HepG2 (cell line): Measurements from ENCODE around the gene PRKAR1B. TPM values are rescaled to one million over a fixed set of nuclear protein-coding genes. Genes with fewer than 3 reads are reported as not detected.

Experiments
- FOXA1 ChIP-seq, 2 experiments: fragments of 450-650 bp in 1 of 2; sonication (generic) in 1 of 2; formaldehyde crosslinking in 1 of 2; IDR thresholded peaks; 2 replicates each; pipeline versions ENCODE4 v1.4.0 to v1.6.1; 2016 to 2020; ENCODE audit warnings: missing genetic modification reagents in 1 of 2
- GATAD2A ChIP-seq: IDR thresholded peaks from 2 replicates; pipeline ENCODE4 v1.6.1; 2016
- KMT2A ChIP-seq: sonication (generic); formaldehyde crosslinking; IDR thresholded peaks from 2 replicates; pipeline ENCODE4 v1.4.0; 2020; ENCODE audit warnings: missing genetic modification reagents
- MYPOP ChIP-seq: sonication (generic); formaldehyde crosslinking; IDR thresholded peaks from 2 replicates; pipeline ENCODE4 v1.8.1; 2023; ENCODE audit warnings: mild to moderate bottlenecking, moderate library complexity, missing genetic modification reagents
- NBN ChIP-seq: fragments of 450-650 bp; conservative IDR thresholded peaks from 2 replicates; pipeline ENCODE4 v1.6.1; 2017
- TFE3 ChIP-seq: IDR thresholded peaks from 2 replicates; pipeline ENCODE4 v1.6.1; 2016
- ZBTB40 ChIP-seq, 2 experiments: fragments of 450-650 bp in 1 of 2; sonication (generic) in 1 of 2; formaldehyde crosslinking in 1 of 2; IDR thresholded peaks; 2 replicates each; pipeline versions ENCODE4 v1.6.1 to v1.8.0; 2016 to 2022; ENCODE audit warnings: antibody characterized with exemption in 1 of 2, mild to moderate bottlenecking in 1 of 2, missing genetic modification reagents in 1 of 2
- ZC3H13 ChIP-seq: sonication (generic); formaldehyde crosslinking; IDR thresholded peaks from 2 replicates; pipeline ENCODE4 v1.8.1; 2023; ENCODE audit warnings: mild to moderate bottlenecking, missing genetic modification reagents, moderate library complexity
- ZNF562 ChIP-seq: sonication (generic); formaldehyde crosslinking; IDR thresholded peaks from 2 replicates; pipeline ENCODE4 v1.8.0; 2022; ENCODE audit warnings: missing genetic modification reagents, borderline replicate concordance
- ZNF770 ChIP-seq: sonication (generic); formaldehyde crosslinking; IDR thresholded peaks from 2 replicates; pipeline ENCODE4 v1.5.0; 2020; ENCODE audit warnings: mild to moderate bottlenecking, missing genetic modification reagents
- polyA plus RNA-seq, 8 experiments: library from polyadenylated mRNA; depleted of rRNA in 3 of 8; stranded (reverse) in 7 of 8; unstranded in 1 of 8; fragments of >200 nt; fragmentation: Illumina TruSeq in 4 of 8; extraction: Trizol in 4 of 8; gene quantifications; 2 replicates each; pipeline versions ENCODE4 v1.2.1 to v1.2.3, GENCODE V29; 2011 to 2016; ENCODE audit warnings: low read depth in 4 of 8, missing spikeins in 1 of 8, mixed read lengths in 1 of 8; ENCODE audit not compliant: insufficient read depth in 1 of 8
- total RNA-seq, 5 experiments: library from RNA; depleted of rRNA; stranded (reverse); fragments of >200 nt; fragmentation: Illumina TruSeq; extraction: Trizol; gene quantifications; 2 replicates each; pipeline ENCODE4 v1.2.3, GENCODE V29; 2016; ENCODE audit warnings: low read depth in 1 of 5

PRKAR1B gene
- total and polyA plus RNA-seq, 2 of the 13 experiments (the other 11 are each of a cell fraction or from before 2014, with no cell fraction given) = 7.9 to 28.2 TPM

GRCh38 chr7:653829-654764 lies 73.0 kb downstream of the PRKAR1B start (continued):
- TF ChIP-seq ZBTB40 (IDR thresholded peaks at IDR 0.05) = 0 out of 2 replicates have a peak, but pooled peaks have one; percentile 14
- TF ChIP-seq ZBTB40 (CRISPR knock-in tag; IDR thresholded peaks at IDR 0.05) = no peak
- TF ChIP-seq MYPOP (CRISPR knock-in tag) = no peak
- TF ChIP-seq TFE3 (CRISPR knock-in tag) = no peak
- TF ChIP-seq ZNF562 (CRISPR knock-in tag) = no peak
- peak; percentile 4 for TF ChIP-seq FOXA1 (IDR thresholded peaks at IDR 0.05)
- TF ChIP-seq FOXA1 (CRISPR knock-in tag; IDR thresholded peaks at IDR 0.05) = no peak
- 0 out of 2 replicates have a peak, but pooled peaks have one; percentile 7 for TF ChIP-seq NBN
- no peak for TF ChIP-seq KMT2A (CRISPR knock-in tag)
- no peak for TF ChIP-seq ZNF770 (CRISPR knock-in tag)
- no peak for TF ChIP-seq ZC3H13
- TF ChIP-seq GATAD2A (CRISPR knock-in tag) = no peak
